ENCODE measurements around the gene CCDC34.

CCDC34 gene

DNA sequence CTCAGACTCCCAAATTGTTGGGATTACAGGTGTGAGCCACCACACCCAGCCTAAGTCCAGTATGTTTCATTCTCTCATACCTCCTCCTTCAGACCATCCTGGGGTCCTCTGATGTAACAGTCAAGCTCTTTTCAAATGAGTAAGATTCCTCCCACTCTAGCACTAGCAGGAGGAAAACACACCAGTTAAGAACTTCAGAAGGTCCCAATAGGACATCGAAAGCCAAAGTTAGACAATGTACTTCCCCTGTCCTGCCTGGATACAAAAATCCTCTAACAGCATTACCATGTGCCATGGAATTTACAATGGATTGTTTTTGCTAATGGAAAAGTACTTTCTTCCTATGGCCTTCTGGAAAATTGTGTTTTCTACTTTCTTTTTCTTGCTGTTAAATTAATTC, 67.1 kb downstream of the CCDC34 start:
- no peaks in the 10 kb centered on the region for H3K27me3 ChIP-seq (ENCODE audit: insufficient read depth, poor library complexity, severe bottlenecking)
- no peak overlapping the region for H3K27ac ChIP-seq (replicated peaks)
- DNase-seq (ENCODE audit: low read depth in 1 of 2, low spot score in 1 of 2): no peak
- TF ChIP-seq SPI1 (IDR thresholded peaks at IDR 0.05; ENCODE audit: borderline replicate concordance, low read depth): no peak
- TF ChIP-seq POLR2AphosphoS5 (IDR thresholded peaks at IDR 0.05; ENCODE audit: low read depth): no peak
- TF ChIP-seq, protein P1, sequence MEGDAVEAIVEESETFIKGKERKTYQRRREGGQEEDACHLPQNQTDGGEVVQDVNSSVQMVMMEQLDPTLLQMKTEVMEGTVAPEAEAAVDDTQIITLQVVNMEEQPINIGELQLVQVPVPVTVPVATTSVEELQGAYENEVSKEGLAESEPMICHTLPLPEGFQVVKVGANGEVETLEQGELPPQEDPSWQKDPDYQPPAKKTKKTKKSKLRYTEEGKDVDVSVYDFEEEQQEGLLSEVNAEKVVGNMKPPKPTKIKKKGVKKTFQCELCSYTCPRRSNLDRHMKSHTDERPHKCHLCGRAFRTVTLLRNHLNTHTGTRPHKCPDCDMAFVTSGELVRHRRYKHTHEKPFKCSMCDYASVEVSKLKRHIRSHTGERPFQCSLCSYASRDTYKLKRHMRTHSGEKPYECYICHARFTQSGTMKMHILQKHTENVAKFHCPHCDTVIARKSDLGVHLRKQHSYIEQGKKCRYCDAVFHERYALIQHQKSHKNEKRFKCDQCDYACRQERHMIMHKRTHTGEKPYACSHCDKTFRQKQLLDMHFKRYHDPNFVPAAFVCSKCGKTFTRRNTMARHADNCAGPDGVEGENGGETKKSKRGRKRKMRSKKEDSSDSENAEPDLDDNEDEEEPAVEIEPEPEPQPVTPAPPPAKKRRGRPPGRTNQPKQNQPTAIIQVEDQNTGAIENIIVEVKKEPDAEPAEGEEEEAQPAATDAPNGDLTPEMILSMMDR (IDR thresholded peaks at IDR 0.05; ENCODE audit: insufficient read depth, low read length): no peak
- no peak for TF ChIP-seq GABPA (IDR thresholded peaks at IDR 0.05; ENCODE audit: low read depth)
- TF ChIP-seq, protein P2, sequence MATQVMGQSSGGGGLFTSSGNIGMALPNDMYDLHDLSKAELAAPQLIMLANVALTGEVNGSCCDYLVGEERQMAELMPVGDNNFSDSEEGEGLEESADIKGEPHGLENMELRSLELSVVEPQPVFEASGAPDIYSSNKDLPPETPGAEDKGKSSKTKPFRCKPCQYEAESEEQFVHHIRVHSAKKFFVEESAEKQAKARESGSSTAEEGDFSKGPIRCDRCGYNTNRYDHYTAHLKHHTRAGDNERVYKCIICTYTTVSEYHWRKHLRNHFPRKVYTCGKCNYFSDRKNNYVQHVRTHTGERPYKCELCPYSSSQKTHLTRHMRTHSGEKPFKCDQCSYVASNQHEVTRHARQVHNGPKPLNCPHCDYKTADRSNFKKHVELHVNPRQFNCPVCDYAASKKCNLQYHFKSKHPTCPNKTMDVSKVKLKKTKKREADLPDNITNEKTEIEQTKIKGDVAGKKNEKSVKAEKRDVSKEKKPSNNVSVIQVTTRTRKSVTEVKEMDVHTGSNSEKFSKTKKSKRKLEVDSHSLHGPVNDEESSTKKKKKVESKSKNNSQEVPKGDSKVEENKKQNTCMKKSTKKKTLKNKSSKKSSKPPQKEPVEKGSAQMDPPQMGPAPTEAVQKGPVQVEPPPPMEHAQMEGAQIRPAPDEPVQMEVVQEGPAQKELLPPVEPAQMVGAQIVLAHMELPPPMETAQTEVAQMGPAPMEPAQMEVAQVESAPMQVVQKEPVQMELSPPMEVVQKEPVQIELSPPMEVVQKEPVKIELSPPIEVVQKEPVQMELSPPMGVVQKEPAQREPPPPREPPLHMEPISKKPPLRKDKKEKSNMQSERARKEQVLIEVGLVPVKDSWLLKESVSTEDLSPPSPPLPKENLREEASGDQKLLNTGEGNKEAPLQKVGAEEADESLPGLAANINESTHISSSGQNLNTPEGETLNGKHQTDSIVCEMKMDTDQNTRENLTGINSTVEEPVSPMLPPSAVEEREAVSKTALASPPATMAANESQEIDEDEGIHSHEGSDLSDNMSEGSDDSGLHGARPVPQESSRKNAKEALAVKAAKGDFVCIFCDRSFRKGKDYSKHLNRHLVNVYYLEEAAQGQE (IDR thresholded peaks at IDR 0.05; ENCODE audit: insufficient replicate concordance, low read depth): no peak
- H3K4me3 ChIP-seq (replicated peaks; ENCODE audit: insufficient read depth, low read length): no peak overlapping the region

DNA sequence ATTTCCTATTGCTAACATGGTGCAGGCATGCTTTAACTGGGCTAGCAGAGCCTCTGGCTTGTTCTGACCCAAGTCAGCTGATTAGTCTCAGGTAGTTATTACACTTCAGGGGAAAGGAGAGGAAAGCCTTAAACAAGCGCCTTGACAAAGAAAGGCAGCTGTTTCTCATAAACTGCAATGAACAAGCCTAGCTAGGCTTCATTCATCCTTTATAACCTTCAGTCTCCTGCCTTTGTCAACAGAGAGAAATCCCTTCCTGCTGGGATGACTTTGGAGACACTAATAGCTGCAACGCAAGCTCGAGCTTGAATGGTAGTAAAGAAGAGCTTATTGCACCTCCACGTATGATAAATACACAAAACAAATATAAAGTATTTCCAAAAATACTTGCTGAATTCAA, 68.4 kb downstream of the CCDC34 start:
- no peak overlapping the region for H3K4me3 ChIP-seq (replicated peaks; ENCODE audit: insufficient read depth, low read length)
- TF ChIP-seq GABPA (IDR thresholded peaks at IDR 0.05; ENCODE audit: low read depth): no peak
- TF ChIP-seq SPI1 (IDR thresholded peaks at IDR 0.05; ENCODE audit: borderline replicate concordance, low read depth): no peak
- TF ChIP-seq POLR2AphosphoS5 (IDR thresholded peaks at IDR 0.05; ENCODE audit: low read depth): no peak
- TF ChIP-seq, protein P1 (IDR thresholded peaks at IDR 0.05; ENCODE audit: insufficient read depth, low read length): no peak
- TF ChIP-seq, protein P2 (IDR thresholded peaks at IDR 0.05; ENCODE audit: insufficient replicate concordance, low read depth): no peak
- no peak overlapping the region for H3K27ac ChIP-seq (replicated peaks)
- no peaks in the 10 kb centered on the region for H3K27me3 ChIP-seq (ENCODE audit: insufficient read depth, poor library complexity, severe bottlenecking)
- no peak for DNase-seq (ENCODE audit: low read depth in 1 of 2, low spot score in 1 of 2)

DNA sequence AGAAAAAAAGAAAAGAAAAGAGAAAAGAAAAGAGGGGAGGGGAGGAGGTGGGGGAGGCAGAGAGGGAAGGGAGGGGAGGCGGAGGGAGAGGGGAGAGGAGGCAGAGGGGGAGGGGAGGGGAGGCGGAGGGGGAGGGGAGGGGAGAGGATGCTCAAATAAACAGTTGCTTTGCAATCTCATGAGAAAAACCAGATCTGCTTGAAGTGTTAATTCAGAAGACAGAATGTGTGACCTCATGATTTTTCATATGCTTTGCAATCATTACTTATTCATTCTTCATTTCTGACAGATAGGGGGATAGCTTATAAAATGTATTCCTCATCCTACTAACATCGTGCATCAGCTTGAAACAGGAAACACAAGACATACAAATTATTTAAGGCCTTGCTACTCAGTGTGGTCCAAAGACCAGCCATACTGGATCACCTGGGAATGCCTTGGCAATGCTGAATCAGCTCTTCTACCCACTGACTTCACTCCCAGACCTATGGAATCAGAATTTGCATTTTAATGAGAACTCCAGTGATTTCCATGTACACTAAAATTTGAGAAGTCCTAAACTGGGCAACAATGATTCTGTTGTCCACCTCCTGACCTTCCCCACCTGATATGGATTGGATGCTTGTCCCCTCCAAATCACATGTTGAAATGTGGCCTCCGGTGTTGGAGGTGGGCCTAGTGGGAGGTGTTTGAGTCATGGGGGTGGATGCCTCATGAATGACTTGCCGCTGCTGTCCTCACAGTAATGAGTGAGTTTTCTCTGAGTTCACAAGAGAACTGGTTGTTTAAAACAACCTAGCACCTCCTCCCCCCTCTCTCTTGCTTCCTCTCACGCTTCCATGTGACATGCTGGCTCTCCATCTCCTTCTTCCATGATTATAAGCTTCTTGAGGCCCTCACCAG, 69.2 kb downstream of the CCDC34 start:
- no peak for DNase-seq (ENCODE audit: low read depth in 1 of 2, low spot score in 1 of 2)
- TF ChIP-seq, protein P2 (IDR thresholded peaks at IDR 0.05; ENCODE audit: insufficient replicate concordance, low read depth): no peak
- no peak for TF ChIP-seq GABPA (IDR thresholded peaks at IDR 0.05; ENCODE audit: low read depth)
- Histone ChIP-seq H3K4me3 (replicated peaks; ENCODE audit: insufficient read depth, low read length) (no peak overlapping the region), H3K27ac (replicated peaks) (no peak overlapping the region), H3K27me3 (ENCODE audit: insufficient read depth, poor library complexity, severe bottlenecking) (no peaks in the 10 kb centered on the region)

Data from HL-60 (cell line).